Activated CD8-positive, alpha-beta memory T cell treated with anti-CD3 and anti-CD28 coated beads, Interleukin-2, amount 10 ng/mL, durations not matched to agents 7 days and 5 days (primary cell): Measurements from ENCODE around the gene DNAJC18. TPM values are rescaled to one million over a fixed set of nuclear protein-coding genes. Genes with fewer than 3 reads are reported as not detected.
A peak's percentile ranks its signal among the peaks of the same experiment; 100 is the strongest.
"Not testable (repeated sequence)": the region's sequence is repeated elsewhere in the genome, so short reads cannot be mapped to it uniquely, and the experiment has no call there.

Experiments used
- ATAC-seq: fragments of 150-1000 bp; cut with Tn5 transposase; one replicate; pipeline ENCODE4 v1.10.0; 2021; ENCODE audit warnings: moderate library complexity
- CTCF ChIA-PET: fragments of 350-600 bp; sonication (Branson Sonifier 250); formaldehyde crosslinking; loops from one replicate; lab custom pipeline; 2021; ENCODE audit warnings: antibody characterized with exemption; lab: Charles Lee
- DNase-seq: peaks from one replicate; pipeline ENCODE4 v3.0.0-alpha.2; 2020
- H3K27ac Mint-ChIP-seq: one replicate; pipeline ENCODE4 v1.8.0; 2021; ENCODE audit warnings: mild to moderate bottlenecking, mixed read lengths
- H3K27me3 Mint-ChIP-seq: one replicate; pipeline ENCODE4 v1.8.0; 2021; ENCODE audit warnings: mixed read lengths
- H3K36me3 Mint-ChIP-seq: one replicate; pipeline ENCODE4 v1.8.0; 2021; ENCODE audit warnings: mild to moderate bottlenecking, mixed read lengths
- H3K4me1 Mint-ChIP-seq: one replicate; pipeline ENCODE4 v1.8.0; 2021; ENCODE audit warnings: mixed read lengths
- H3K4me3 Mint-ChIP-seq: one replicate; pipeline ENCODE4 v1.8.0; 2021; ENCODE audit warnings: mild to moderate bottlenecking, moderate library complexity, mixed read lengths
- H3K9me3 Mint-ChIP-seq: one replicate; pipeline ENCODE4 v1.8.0; 2022; ENCODE audit warnings: low read depth, mixed read lengths
- total RNA-seq, 2 experiments: library from RNA; stranded (reverse); gene quantifications; one replicate each; pipeline ENCODE4 v1.2.3, GENCODE V29; 2021

The DNAJC18 gene
- total RNA-seq, 2 experiments from 2014 or later: 9.2 to 25.7 TPM

- Mint-ChIP-seq H3K9me3 (no peaks in the 10 kb centered on the region), H3K27ac (peak overlapping the region; percentile 83), H3K4me3 (no peak overlapping the region), H3K36me3 (peaks cover 3% of the 10 kb centered on the region), H3K27me3 (no peaks in the 10 kb centered on the region), H3K4me1 (peaks cover 90% of the 10 kb centered on the region)
- CTCF ChIA-PET: interaction anchor here (1.2 to 4.3 kb wide), 2 partner anchors 14 to 69 kb away, joined by 3 to 22 read pairs; no protein-coding TSS in a partner anchor
- no peak for ATAC-seq
- DNase-seq: no peak
These were observed 4.6 kb upstream of the DNAJC18 start for GRCh38 chr5:139443831-139444453.

- not testable (repeated sequence) for H3K27me3 Mint-ChIP-seq, H3K27ac Mint-ChIP-seq, ATAC-seq, DNase-seq, H3K4me3 Mint-ChIP-seq, H3K9me3 Mint-ChIP-seq
- Mint-ChIP-seq H3K4me1 (peaks cover 79% of the 10 kb centered on the region), H3K36me3 (peaks cover 14% of the 10 kb centered on the region)
- CTCF ChIA-PET: interaction anchor here (4.7 kb wide), 1 partner anchor 73 kb away, joined by 25 read pairs; no protein-coding TSS in a partner anchor
These were observed 1.1 kb upstream of the DNAJC18 start for GRCh38 chr5:139440416-139440815.

GRCh38 chr5:139438707-139439012 is 665 bp downstream of the DNAJC18 start:
- DNase-seq: no peak
- H3K4me3 Mint-ChIP-seq: peak overlapping the region; percentile 98
- H3K9me3 Mint-ChIP-seq: no peaks in the 10 kb centered on the region
- no peak for ATAC-seq
- CTCF ChIA-PET: interaction anchor here (0.7 to 8.0 kb wide), 13 partner anchors 9 to 97 kb away, joined by 3 to 78 read pairs (median 4); partner anchors contain the start of genes PAIP2 and STING1
- H3K27ac Mint-ChIP-seq: peak overlapping the region; percentile 99
- no peaks in the 10 kb centered on the region for H3K27me3 Mint-ChIP-seq
- H3K36me3 Mint-ChIP-seq: peaks cover 24% of the 10 kb centered on the region
- H3K4me1 Mint-ChIP-seq: peaks cover 64% of the 10 kb centered on the region

GRCh38 chr5:139435676-139436075 is 3.6 kb downstream of the DNAJC18 start:
- ATAC-seq (no peak), DNase-seq (no peak)
- Mint-ChIP-seq H3K27me3 (no peaks in the 10 kb centered on the region), H3K4me3 (no peak overlapping the region), H3K36me3 (peaks cover 27% of the 10 kb centered on the region), H3K9me3 (no peaks in the 10 kb centered on the region), H3K27ac (no peak overlapping the region), H3K4me1 (peaks cover 37% of the 10 kb centered on the region)
- CTCF ChIA-PET: interaction anchor here (0.8 to 8.0 kb wide), 6 partner anchors 13 to 130 kb away, joined by 3 to 78 read pairs (median 4); no protein-coding TSS in a partner anchor

GRCh38 chr5:139431706-139432105 is 7.6 kb downstream of the DNAJC18 start:
- Mint-ChIP-seq H3K9me3 (no peaks in the 10 kb centered on the region), H3K4me3 (no peak overlapping the region), H3K4me1 (peaks cover 10% of the 10 kb centered on the region), H3K36me3 (peaks cover 30% of the 10 kb centered on the region), H3K27ac (no peak overlapping the region), H3K27me3 (no peaks in the 10 kb centered on the region)
- DNase-seq (no peak), ATAC-seq (no peak)
- CTCF ChIA-PET: interaction anchor here (1.1 to 8.0 kb wide), 3 partner anchors 9 to 86 kb away, joined by 3 to 78 read pairs (median 13); no protein-coding TSS in a partner anchor

GRCh38 chr5:139430015-139430414 is 9.3 kb downstream of the DNAJC18 start:
- Mint-ChIP-seq H3K4me1 (peaks cover 6% of the 10 kb centered on the region), H3K27ac (no peak overlapping the region), H3K36me3 (peaks cover 21% of the 10 kb centered on the region), H3K9me3 (no peaks in the 10 kb centered on the region), H3K4me3 (no peak overlapping the region), H3K27me3 (no peaks in the 10 kb centered on the region)
- no peak for ATAC-seq
- no peak for DNase-seq
- CTCF ChIA-PET: interaction anchor here (0.7 to 2.2 kb wide), 7 partner anchors 8 to 88 kb away, joined by 3 to 13 read pairs (median 6); partner anchors contain the start of gene DNAJC18

- CTCF ChIA-PET: interaction anchor here (2.2 to 11.8 kb wide), 4 partner anchors 10 to 149 kb away, joined by 6 to 423 read pairs (median 44); partner anchors contain the start of gene DNAJC18
- H3K9me3 Mint-ChIP-seq: no peaks in the 10 kb centered on the region
- no peaks in the 10 kb centered on the region for H3K27me3 Mint-ChIP-seq
- ATAC-seq (no peak), DNase-seq (no peak)
- no peak overlapping the region for H3K27ac Mint-ChIP-seq
- peaks cover 19% of the 10 kb centered on the region for H3K36me3 Mint-ChIP-seq
- H3K4me3 Mint-ChIP-seq: no peak overlapping the region
- H3K4me1 Mint-ChIP-seq: peaks cover 11% of the 10 kb centered on the region
These were observed 13.0 kb downstream of the DNAJC18 start for GRCh38 chr5:139426203-139426885.

- Mint-ChIP-seq H3K4me3 (no peak overlapping the region), H3K36me3 (peaks cover 19% of the 10 kb centered on the region), H3K4me1 (peaks cover 16% of the 10 kb centered on the region), H3K9me3 (no peaks in the 10 kb centered on the region), H3K27me3 (no peaks in the 10 kb centered on the region), H3K27ac (no peak overlapping the region)
- DNase-seq (no peak), ATAC-seq (no peak)
- CTCF ChIA-PET: interaction anchor here (1.1 to 11.8 kb wide), 5 partner anchors 10 to 265 kb away, joined by 3 to 423 read pairs (median 9); partner anchors contain the start of gene DNAJC18
These were observed 13.8 kb downstream of the DNAJC18 start for GRCh38 chr5:139425497-139425896.

- CTCF ChIA-PET: interaction anchor here (0.6 to 11.8 kb wide), 41 partner anchors 8 to 345 kb away, joined by 3 to 423 read pairs (median 5); partner anchors contain the start of genes CXXC5, DNAJC18, MZB1 and SPATA24
- H3K4me1 Mint-ChIP-seq: peaks cover 25% of the 10 kb centered on the region
- DNase-seq (peak; percentile 73), ATAC-seq (peak; percentile 92)
- no peaks in the 10 kb centered on the region for H3K9me3 Mint-ChIP-seq
- H3K27ac Mint-ChIP-seq: peak overlapping the region; percentile 64
- H3K36me3 Mint-ChIP-seq: peaks cover 15% of the 10 kb centered on the region
- H3K4me3 Mint-ChIP-seq: no peak overlapping the region
- no peaks in the 10 kb centered on the region for H3K27me3 Mint-ChIP-seq
These were observed 16.9 kb downstream of the DNAJC18 start for GRCh38 chr5:139422307-139422893.

- no peak overlapping the region for H3K4me3 Mint-ChIP-seq
- DNase-seq (no peak), ATAC-seq (no peak)
- peak overlapping the region; percentile 5 for H3K27ac Mint-ChIP-seq
- no peaks in the 10 kb centered on the region for H3K27me3 Mint-ChIP-seq
- H3K36me3 Mint-ChIP-seq: peaks cover 10% of the 10 kb centered on the region
- H3K4me1 Mint-ChIP-seq: peaks cover 53% of the 10 kb centered on the region
- CTCF ChIA-PET: interaction anchor here (0.9 to 11.8 kb wide), 12 partner anchors 10 to 346 kb away, joined by 3 to 423 read pairs (median 9); partner anchors contain the start of genes DNAJC18 and SPATA24
- H3K9me3 Mint-ChIP-seq: no peaks in the 10 kb centered on the region
These were observed 19.8 kb downstream of the DNAJC18 start for GRCh38 chr5:139419226-139420192.

GRCh38 chr5:139418793-139419192 is 20.5 kb downstream of the DNAJC18 start:
- H3K27ac Mint-ChIP-seq: no peak overlapping the region
- no peak for ATAC-seq
- peaks cover 13% of the 10 kb centered on the region for H3K36me3 Mint-ChIP-seq
- H3K27me3 Mint-ChIP-seq: no peaks in the 10 kb centered on the region
- CTCF ChIA-PET: interaction anchor here (2.2 to 11.8 kb wide), 4 partner anchors 9 to 217 kb away, joined by 5 to 423 read pairs (median 14); partner anchors contain the start of gene SPATA24
- H3K9me3 Mint-ChIP-seq: no peaks in the 10 kb centered on the region
- no peak for DNase-seq
- H3K4me3 Mint-ChIP-seq: no peak overlapping the region
- H3K4me1 Mint-ChIP-seq: peaks cover 60% of the 10 kb centered on the region

GRCh38 chr5:139417214-139417613 is 22.1 kb downstream of the DNAJC18 start:
- H3K36me3 Mint-ChIP-seq: peaks cover 13% of the 10 kb centered on the region
- ATAC-seq: no peak
- peaks cover 70% of the 10 kb centered on the region for H3K4me1 Mint-ChIP-seq
- no peaks in the 10 kb centered on the region for H3K27me3 Mint-ChIP-seq
- H3K27ac Mint-ChIP-seq: peak overlapping the region; percentile 89
- CTCF ChIA-PET: interaction anchor here (0.7 to 11.8 kb wide), 7 partner anchors 10 to 219 kb away, joined by 3 to 423 read pairs (median 4); partner anchors contain the start of gene SPATA24
- H3K9me3 Mint-ChIP-seq: no peaks in the 10 kb centered on the region
- no peak for DNase-seq
- no peak overlapping the region for H3K4me3 Mint-ChIP-seq
